HEK293 (cell line): ENCODE results near the gene RXFP1.

Experiments used
- CTCF ChIA-PET: fragments of 350-600 bp; formaldehyde crosslinking; extraction: SDS; loops from one replicate; lab custom pipeline; 2021; ENCODE audit warnings: antibody characterized with exemption; lab: Yijun Ruan, JAX
- POLR2A ChIA-PET: fragments of 300-600 bp; formaldehyde crosslinking; extraction: SDS; loops from one replicate; lab custom pipeline; 2020; ENCODE audit warnings: antibody characterized with exemption, inconsistent platforms; lab: Yijun Ruan, JAX
- H3K27ac ChIP-seq: fragments of 200-500 bp; sonication (Bioruptor generic); 2 replicates; pipeline ENCODE4 v1.5.1; 2014; ENCODE audit warnings: low read depth, low read length, control low read depth, inconsistent platforms; ENCODE audit errors: extremely low read depth
- H3K36me3 ChIP-seq, 2 experiments: fragments of 200-500 bp in 1 of 2; sonication (Bioruptor generic) in 1 of 2; 1 replicate in 1 of 2; 2 replicates in 1 of 2; pipeline ENCODE4 v1.5.1; 2014 to 2017; ENCODE audit warnings: inconsistent platforms in 2 of 2, low read length in 2 of 2; ENCODE audit not compliant: control insufficient read depth in 2 of 2, insufficient read depth in 1 of 2
- H3K4me1 ChIP-seq: fragments of 200-500 bp; sonication (Bioruptor generic); 2 replicates; pipeline ENCODE4 v1.5.1; 2014; ENCODE audit warnings: mild to moderate bottlenecking, low read length, inconsistent platforms; ENCODE audit not compliant: control insufficient read depth, insufficient read depth
- H3K4me3 ChIP-seq: 2 replicates; pipeline ENCODE4 v1.5.1; 2011; ENCODE audit warnings: low read depth, mild to moderate bottlenecking, control low read depth, low read length, moderate library complexity
- H3K9me3 ChIP-seq: fragments of 200-500 bp; sonication (Bioruptor generic); 2 replicates; pipeline ENCODE4 v1.5.1; 2014; ENCODE audit warnings: low read depth, low read length, inconsistent platforms; ENCODE audit not compliant: control insufficient read depth, insufficient read depth
- BCL11B ChIP-seq: fragments of 450-650 bp; formaldehyde crosslinking; IDR thresholded peaks from 2 replicates; pipeline ENCODE4 v1.5.1; 2016; ENCODE audit warnings: low read depth, missing biosample characterization, missing genetic modification characterization
- GLI2 ChIP-seq: fragments of 450-650 bp; formaldehyde crosslinking; IDR thresholded peaks from 2 replicates; pipeline ENCODE4; 2017; ENCODE audit warnings: missing biosample characterization, missing genetic modification characterization, low read depth, borderline replicate concordance
- MEIS1 ChIP-seq: sonication (generic); formaldehyde crosslinking; IDR thresholded peaks from 2 replicates; pipeline ENCODE4 v1.8.1; 2022; ENCODE audit warnings: missing genetic modification reagents, mild to moderate bottlenecking, borderline replicate concordance
- YY1 ChIP-seq: fragments of 450-650 bp; formaldehyde crosslinking; IDR thresholded peaks from 2 replicates; pipeline ENCODE4 v1.5.1; 2018; ENCODE audit warnings: missing biosample characterization, missing genetic modification characterization
- ZBTB10 ChIP-seq: fragments of 450-650 bp; formaldehyde crosslinking; IDR thresholded peaks from 2 replicates; pipeline ENCODE4 v1.5.1; 2016; ENCODE audit warnings: missing biosample characterization, missing genetic modification characterization
- ZBTB26 ChIP-seq: fragments of 450-650 bp; formaldehyde crosslinking; optimal IDR thresholded peaks from 2 replicates; pipeline ENCODE3; 2016; ENCODE audit warnings: missing biosample characterization, mild to moderate bottlenecking, missing genetic modification characterization
- ZBTB8A ChIP-seq: fragments of 450-650 bp; formaldehyde crosslinking; IDR thresholded peaks from 2 replicates; pipeline ENCODE4 v1.5.1; 2016; ENCODE audit warnings: missing biosample characterization, missing genetic modification characterization
- ZFP3 ChIP-seq: fragments of 450-650 bp; formaldehyde crosslinking; IDR thresholded peaks from 2 replicates; pipeline ENCODE4 v1.5.1; 2016; ENCODE audit warnings: low read depth, missing biosample characterization, missing genetic modification characterization
- ZFP69B ChIP-seq: fragments of 450-650 bp; formaldehyde crosslinking; IDR thresholded peaks from 2 replicates; pipeline ENCODE4 v1.5.1; 2016; ENCODE audit warnings: missing biosample characterization, missing genetic modification characterization
- ZNF112 ChIP-seq: fragments of 450-650 bp; formaldehyde crosslinking; IDR thresholded peaks from 2 replicates; pipeline ENCODE4 v1.5.0; 2017; ENCODE audit warnings: missing biosample characterization, missing genetic modification characterization
- ZNF133 ChIP-seq: fragments of 450-650 bp; formaldehyde crosslinking; IDR thresholded peaks from 2 replicates; pipeline ENCODE4 v1.5.1; 2016; ENCODE audit warnings: missing biosample characterization, missing genetic modification characterization
- ZNF157 ChIP-seq: fragments of 450-650 bp; formaldehyde crosslinking; IDR thresholded peaks from 2 replicates; pipeline ENCODE4 v1.5.1; 2016; ENCODE audit warnings: missing biosample characterization, missing genetic modification characterization
- ZNF239 ChIP-seq: fragments of 450-650 bp; formaldehyde crosslinking; IDR thresholded peaks from 2 replicates; pipeline ENCODE4 v1.5.1; 2016; ENCODE audit warnings: missing biosample characterization, missing genetic modification characterization
- ZNF362 ChIP-seq: fragments of 450-650 bp; formaldehyde crosslinking; IDR thresholded peaks from 2 replicates; pipeline ENCODE4 v1.5.1; 2016; ENCODE audit warnings: missing biosample characterization, missing genetic modification characterization
- ZNF416 ChIP-seq: fragments of 450-650 bp; formaldehyde crosslinking; IDR thresholded peaks from 2 replicates; pipeline ENCODE4 v1.5.1; 2016; ENCODE audit warnings: missing biosample characterization, missing genetic modification characterization
- ZNF433 ChIP-seq: fragments of 450-650 bp; formaldehyde crosslinking; IDR thresholded peaks from 2 replicates; pipeline ENCODE4 v1.5.1; 2016; ENCODE audit warnings: missing biosample characterization, missing genetic modification characterization, low read depth
- ZNF514 ChIP-seq: fragments of 450-650 bp; formaldehyde crosslinking; IDR thresholded peaks from 2 replicates; pipeline ENCODE4 v1.5.1; 2016; ENCODE audit warnings: missing biosample characterization, missing genetic modification characterization
- ZNF548 ChIP-seq: fragments of 450-650 bp; formaldehyde crosslinking; IDR thresholded peaks from 2 replicates; pipeline ENCODE4 v1.5.1; 2016; ENCODE audit warnings: missing biosample characterization, missing genetic modification characterization
- ZNF670 ChIP-seq: fragments of 450-650 bp; formaldehyde crosslinking; IDR thresholded peaks from 2 replicates; pipeline ENCODE4 v1.5.1; 2016; ENCODE audit warnings: missing biosample characterization, missing genetic modification characterization, low read depth
- ZNF830 ChIP-seq: fragments of 450-650 bp; IDR thresholded peaks from 2 replicates; pipeline ENCODE4 v1.5.0; 2018; ENCODE audit warnings: missing biosample characterization, missing genetic modification characterization, low read depth, mild to moderate bottlenecking, moderate library complexity
- ZSCAN18 ChIP-seq: fragments of 450-650 bp; formaldehyde crosslinking; IDR thresholded peaks from 2 replicates; pipeline ENCODE4 v1.5.1; 2016; ENCODE audit warnings: missing biosample characterization, missing genetic modification characterization
- TF ChIP-seq, protein P1 (sequence below): fragments of 450-650 bp; IDR thresholded peaks from 2 replicates; pipeline ENCODE4 v1.5.1; 2018; ENCODE audit warnings: missing biosample characterization, mild to moderate bottlenecking, missing genetic modification characterization
- TF ChIP-seq, protein P2 (sequence below): fragments of 450-650 bp; formaldehyde crosslinking; IDR thresholded peaks from 2 replicates; pipeline ENCODE4 v1.5.1; 2016; ENCODE audit warnings: missing biosample characterization, missing genetic modification characterization
- TF ChIP-seq, protein P3 (sequence below): fragments of 450-650 bp; formaldehyde crosslinking; IDR thresholded peaks from 2 replicates; pipeline ENCODE4 v1.5.1; 2016; ENCODE audit warnings: missing biosample characterization, missing genetic modification characterization, low read depth

RXFP1 gene

DNA sequence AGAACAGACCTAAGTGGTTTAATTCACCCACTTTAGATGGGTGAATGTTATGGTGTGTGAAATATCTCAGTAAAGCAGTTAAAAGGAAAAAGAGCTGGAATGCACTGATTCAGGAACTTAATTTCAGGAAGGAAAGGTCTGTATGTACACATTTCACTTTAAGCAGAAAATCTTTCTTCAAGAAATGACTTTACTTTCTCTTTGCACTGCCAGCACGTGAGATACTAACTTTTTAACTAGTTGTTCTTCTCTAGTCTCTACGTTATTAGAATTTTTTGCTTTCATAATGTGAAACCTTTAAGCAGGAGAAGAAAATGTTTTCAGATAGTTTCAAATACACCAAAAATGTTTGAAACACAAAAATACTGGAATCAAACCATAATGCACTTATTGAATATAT lies 131.2 kb downstream of the RXFP1 start:
- no peaks in the 10 kb centered on the region for H3K4me1 ChIP-seq
- no peak overlapping the region for H3K4me3 ChIP-seq
- no peak overlapping the region for H3K27ac ChIP-seq
- no peaks in the 10 kb centered on the region for H3K36me3 ChIP-seq
- H3K9me3 ChIP-seq, result no peaks in the 10 kb centered on the region
- ChIA-PET POLR2A (no interaction called here), CTCF (interaction anchor here (0.6 to 0.8 kb wide), 2 partner anchors 187 to 261 kb away, joined by 3 to 4 read pairs; no protein-coding TSS in a partner anchor)
- no peak for TF ChIP-seq ZBTB8A (tag by site-specific recombination)
- no peak for TF ChIP-seq BCL11B
- no peak for TF ChIP-seq MEIS1 (CRISPR knock-in tag)
- no peak for TF ChIP-seq ZSCAN18
- TF ChIP-seq, protein P1, sequence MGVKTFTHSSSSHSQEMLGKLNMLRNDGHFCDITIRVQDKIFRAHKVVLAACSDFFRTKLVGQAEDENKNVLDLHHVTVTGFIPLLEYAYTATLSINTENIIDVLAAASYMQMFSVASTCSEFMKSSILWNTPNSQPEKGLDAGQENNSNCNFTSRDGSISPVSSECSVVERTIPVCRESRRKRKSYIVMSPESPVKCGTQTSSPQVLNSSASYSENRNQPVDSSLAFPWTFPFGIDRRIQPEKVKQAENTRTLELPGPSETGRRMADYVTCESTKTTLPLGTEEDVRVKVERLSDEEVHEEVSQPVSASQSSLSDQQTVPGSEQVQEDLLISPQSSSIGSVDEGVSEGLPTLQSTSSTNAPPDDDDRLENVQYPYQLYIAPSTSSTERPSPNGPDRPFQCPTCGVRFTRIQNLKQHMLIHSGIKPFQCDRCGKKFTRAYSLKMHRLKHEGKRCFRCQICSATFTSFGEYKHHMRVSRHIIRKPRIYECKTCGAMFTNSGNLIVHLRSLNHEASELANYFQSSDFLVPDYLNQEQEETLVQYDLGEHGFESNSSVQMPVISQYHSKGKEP (tag by site-specific recombination), result no peak
- TF ChIP-seq ZNF830, result no peak
- TF ChIP-seq, protein P2, sequence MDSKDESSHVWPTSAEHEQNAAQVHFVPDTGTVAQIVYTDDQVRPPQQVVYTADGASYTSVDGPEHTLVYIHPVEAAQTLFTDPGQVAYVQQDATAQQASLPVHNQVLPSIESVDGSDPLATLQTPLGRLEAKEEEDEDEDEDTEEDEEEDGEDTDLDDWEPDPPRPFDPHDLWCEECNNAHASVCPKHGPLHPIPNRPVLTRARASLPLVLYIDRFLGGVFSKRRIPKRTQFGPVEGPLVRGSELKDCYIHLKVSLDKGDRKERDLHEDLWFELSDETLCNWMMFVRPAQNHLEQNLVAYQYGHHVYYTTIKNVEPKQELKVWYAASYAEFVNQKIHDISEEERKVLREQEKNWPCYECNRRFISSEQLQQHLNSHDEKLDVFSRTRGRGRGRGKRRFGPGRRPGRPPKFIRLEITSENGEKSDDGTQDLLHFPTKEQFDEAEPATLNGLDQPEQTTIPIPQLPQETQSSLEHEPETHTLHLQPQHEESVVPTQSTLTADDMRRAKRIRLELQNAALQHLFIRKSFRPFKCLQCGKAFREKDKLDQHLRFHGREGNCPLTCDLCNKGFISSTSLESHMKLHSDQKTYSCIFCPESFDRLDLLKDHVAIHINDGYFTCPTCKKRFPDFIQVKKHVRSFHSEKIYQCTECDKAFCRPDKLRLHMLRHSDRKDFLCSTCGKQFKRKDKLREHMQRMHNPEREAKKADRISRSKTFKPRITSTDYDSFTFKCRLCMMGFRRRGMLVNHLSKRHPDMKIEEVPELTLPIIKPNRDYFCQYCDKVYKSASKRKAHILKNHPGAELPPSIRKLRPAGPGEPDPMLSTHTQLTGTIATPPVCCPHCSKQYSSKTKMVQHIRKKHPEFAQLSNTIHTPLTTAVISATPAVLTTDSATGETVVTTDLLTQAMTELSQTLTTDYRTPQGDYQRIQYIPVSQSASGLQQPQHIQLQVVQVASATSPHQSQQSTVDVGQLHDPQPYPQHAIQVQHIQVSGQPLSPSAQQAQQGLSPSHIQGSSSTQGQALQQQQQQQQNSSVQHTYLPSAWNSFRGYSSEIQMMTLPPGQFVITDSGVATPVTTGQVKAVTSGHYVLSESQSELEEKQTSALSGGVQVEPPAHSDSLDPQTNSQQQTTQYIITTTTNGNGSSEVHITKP (tag by site-specific recombination), result no peak
- no peak for TF ChIP-seq ZNF239 (tag by site-specific recombination)
- TF ChIP-seq ZNF362, result no peak
- TF ChIP-seq ZFP69B, result no peak
- TF ChIP-seq YY1 (tag by site-specific recombination), result no peak
- no peak for TF ChIP-seq ZNF514
- TF ChIP-seq ZFP3 (tag by site-specific recombination), result no peak
- TF ChIP-seq ZNF548 (tag by site-specific recombination), result no peak
- TF ChIP-seq ZNF133 (tag by site-specific recombination), result no peak
- no peak for TF ChIP-seq ZBTB10

DNA sequence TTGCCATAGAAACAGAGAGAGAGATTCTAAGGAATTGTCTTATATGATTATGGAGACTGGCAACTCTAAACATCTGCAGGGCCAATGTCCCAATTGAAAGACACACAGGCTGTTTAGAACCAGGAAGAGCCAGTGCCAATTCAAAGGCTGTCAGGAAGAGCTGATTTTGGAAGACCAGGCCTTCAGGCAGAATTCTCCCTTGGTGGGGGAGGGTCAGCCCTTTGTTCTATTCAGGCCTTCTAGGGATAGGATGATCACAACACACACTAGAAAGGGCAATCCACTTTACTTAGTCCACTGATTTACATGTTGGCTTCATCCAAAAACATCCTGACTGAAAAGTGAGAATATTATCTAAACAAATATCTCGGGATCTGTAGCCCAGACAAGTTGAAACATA lies 134.8 kb downstream of the RXFP1 start:
- Histone ChIP-seq H3K9me3 (no peaks in the 10 kb centered on the region), H3K4me3 (no peak overlapping the region), H3K27ac (no peak overlapping the region), H3K36me3 (no peaks in the 10 kb centered on the region), H3K4me1 (no peaks in the 10 kb centered on the region)
- POLR2A ChIA-PET, result no interaction called here
- CTCF ChIA-PET, result interaction anchor here (2.1 kb wide), 1 partner anchor 11 kb away, joined by 5 read pairs; no protein-coding TSS in a partner anchor
- TF ChIP-seq ZNF112 (tag by site-specific recombination), result no peak
- TF ChIP-seq, protein P3, sequence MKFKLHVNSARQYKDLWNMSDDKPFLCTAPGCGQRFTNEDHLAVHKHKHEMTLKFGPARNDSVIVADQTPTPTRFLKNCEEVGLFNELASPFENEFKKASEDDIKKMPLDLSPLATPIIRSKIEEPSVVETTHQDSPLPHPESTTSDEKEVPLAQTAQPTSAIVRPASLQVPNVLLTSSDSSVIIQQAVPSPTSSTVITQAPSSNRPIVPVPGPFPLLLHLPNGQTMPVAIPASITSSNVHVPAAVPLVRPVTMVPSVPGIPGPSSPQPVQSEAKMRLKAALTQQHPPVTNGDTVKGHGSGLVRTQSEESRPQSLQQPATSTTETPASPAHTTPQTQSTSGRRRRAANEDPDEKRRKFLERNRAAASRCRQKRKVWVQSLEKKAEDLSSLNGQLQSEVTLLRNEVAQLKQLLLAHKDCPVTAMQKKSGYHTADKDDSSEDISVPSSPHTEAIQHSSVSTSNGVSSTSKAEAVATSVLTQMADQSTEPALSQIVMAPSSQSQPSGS (tag by site-specific recombination), result no peak
- TF ChIP-seq ZNF433, result no peak
- no peak for TF ChIP-seq ZNF670 (tag by site-specific recombination)
- no peak for TF ChIP-seq ZBTB26 (tag by site-specific recombination)
- no peak for TF ChIP-seq ZNF416 (tag by site-specific recombination)
- no peak for TF ChIP-seq ZNF157 (tag by site-specific recombination)
- TF ChIP-seq GLI2, result no peak
